IPS DF 6.9 (cell line): Measurements from ENCODE around the gene PXN.
"Not testable (repeated sequence)": the region's sequence is repeated elsewhere in the genome, so short reads cannot be mapped to it uniquely, and the experiment has no call there.

Source experiments
- DNase-seq: peaks from one replicate; pipeline ENCODE4 v3.0.0-alpha.2; 2013; ENCODE audit warnings: low read depth, low spot score
- H3K27ac ChIP-seq: one replicate; pipeline ENCODE4 v1.5.1; 2013; ENCODE audit warnings: low read length, control low read depth
- H3K27me3 ChIP-seq: 2 replicates; pipeline ENCODE4 v1.6.1; 2013; ENCODE audit warnings: mild to moderate bottlenecking, low read length; ENCODE audit not compliant: control insufficient read depth, insufficient read depth
- H3K36me3 ChIP-seq: 2 replicates; pipeline ENCODE4 v1.6.1; 2013; ENCODE audit warnings: low read length; ENCODE audit not compliant: control insufficient read depth, insufficient read depth
- H3K4me1 ChIP-seq: 2 replicates; pipeline ENCODE4 v1.6.1; 2013; ENCODE audit warnings: low read length; ENCODE audit not compliant: control insufficient read depth, insufficient read depth
- H3K4me3 ChIP-seq: 2 replicates; pipeline ENCODE4 v1.5.1; 2013; ENCODE audit warnings: mild to moderate bottlenecking, low read length
- H3K9me3 ChIP-seq: 2 replicates; pipeline ENCODE4 v1.6.1; 2013; ENCODE audit warnings: low read length, inconsistent platforms; ENCODE audit not compliant: control insufficient read depth, insufficient read depth
- WGBS: extraction: QIAGEN DNeasy Blood & Tissue Kit; methylation state at CpG from one replicate; pipeline ENCODE4 v1.1.7; 2013; ENCODE audit warnings: mixed read lengths, missing lambda C conversion rate; ENCODE audit not compliant: insufficient read length, insufficient coverage; 5-methylcytosine and 5-hydroxymethylcytosine counted together

PXN gene

GRCh38 chr12:120214626-120215356 is 50.7 kb downstream of the PXN start:
- Histone ChIP-seq H3K27me3 (no peaks in the 10 kb centered on the region), H3K4me1 (no peaks in the 10 kb centered on the region), H3K4me3 (no peak overlapping the region), H3K27ac (no peak overlapping the region), H3K9me3 (no peaks in the 10 kb centered on the region), H3K36me3 (peaks cover 33% of the 10 kb centered on the region)
- no CpG with 5 or more reads among the region's 34 CpGs for WGBS
- no peak for DNase-seq

- Histone ChIP-seq H3K4me3 (no peak overlapping the region), H3K9me3 (no peaks in the 10 kb centered on the region), H3K27ac (no peak overlapping the region), H3K36me3 (peaks cover 26% of the 10 kb centered on the region), H3K4me1 (no peaks in the 10 kb centered on the region), H3K27me3 (no peaks in the 10 kb centered on the region)
- DNase-seq = no peak
- no CpG with 5 or more reads among the region's 20 CpGs for WGBS
These were observed 51.8 kb downstream of the PXN start for GRCh38 chr12:120213758-120214157.

GRCh38 chr12:120213182-120213581 is 52.3 kb downstream of the PXN start:
- H3K27ac ChIP-seq, DNase-seq, H3K4me3 ChIP-seq, H3K4me1 ChIP-seq, H3K9me3 ChIP-seq, H3K27me3 ChIP-seq: not testable (repeated sequence)
- H3K36me3 ChIP-seq = peaks cover 25% of the 10 kb centered on the region
- no CpG with 5 or more reads among the region's 5 CpGs for WGBS

GRCh38 chr12:120212301-120212700 is 53.2 kb downstream of the PXN start:
- no peak overlapping the region for H3K4me3 ChIP-seq
- no CpG with 5 or more reads among the region's 24 CpGs for WGBS
- H3K9me3 ChIP-seq = no peaks in the 10 kb centered on the region
- no peaks in the 10 kb centered on the region for H3K27me3 ChIP-seq
- no peak for DNase-seq
- no peaks in the 10 kb centered on the region for H3K4me1 ChIP-seq
- peaks cover 25% of the 10 kb centered on the region for H3K36me3 ChIP-seq
- H3K27ac ChIP-seq = no peak overlapping the region

- no CpG with 5 or more reads among the region's 9 CpGs for WGBS
- H3K27me3 ChIP-seq = no peaks in the 10 kb centered on the region
- H3K9me3 ChIP-seq = no peaks in the 10 kb centered on the region
- H3K4me3 ChIP-seq = no peak overlapping the region
- no peaks in the 10 kb centered on the region for H3K4me1 ChIP-seq
- peaks cover 25% of the 10 kb centered on the region for H3K36me3 ChIP-seq
- DNase-seq = no peak
- H3K27ac ChIP-seq = no peak overlapping the region
These were observed 53.6 kb downstream of the PXN start for GRCh38 chr12:120211904-120212283.

GRCh38 chr12:120211243-120211903 is 54.2 kb downstream of the PXN start:
- no peak overlapping the region for H3K27ac ChIP-seq
- no peak overlapping the region for H3K4me3 ChIP-seq
- WGBS = no CpG with 5 or more reads among the region's 12 CpGs
- no peaks in the 10 kb centered on the region for H3K9me3 ChIP-seq
- no peaks in the 10 kb centered on the region for H3K4me1 ChIP-seq
- peaks cover 25% of the 10 kb centered on the region for H3K36me3 ChIP-seq
- DNase-seq = no peak
- no peaks in the 10 kb centered on the region for H3K27me3 ChIP-seq

- Histone ChIP-seq H3K27ac (no peak overlapping the region), H3K27me3 (no peaks in the 10 kb centered on the region), H3K9me3 (no peaks in the 10 kb centered on the region), H3K4me1 (no peaks in the 10 kb centered on the region), H3K36me3 (peaks cover 23% of the 10 kb centered on the region), H3K4me3 (no peak overlapping the region)
- DNase-seq = no peak
- no CpG with 5 or more reads among the region's 13 CpGs for WGBS
These were observed 55.7 kb downstream of the PXN start for GRCh38 chr12:120209851-120210250.

GRCh38 chr12:120207227-120207626 is 58.3 kb downstream of the PXN start:
- WGBS = no CpG with 5 or more reads among the region's 13 CpGs
- Histone ChIP-seq H3K4me3 (no peak overlapping the region), H3K9me3 (no peaks in the 10 kb centered on the region), H3K27me3 (no peaks in the 10 kb centered on the region), H3K36me3 (peaks cover 7% of the 10 kb centered on the region), H3K27ac (no peak overlapping the region), H3K4me1 (no peaks in the 10 kb centered on the region)
- no peak for DNase-seq

GRCh38 chr12:120206781-120207180 is 58.7 kb downstream of the PXN start:
- not testable (repeated sequence) for H3K4me1 ChIP-seq, H3K27ac ChIP-seq, H3K4me3 ChIP-seq, H3K27me3 ChIP-seq, H3K36me3 ChIP-seq, H3K9me3 ChIP-seq, DNase-seq
- no CpG with 5 or more reads among the region's 5 CpGs for WGBS

GRCh38 chr12:120206228-120206627 is 59.3 kb downstream of the PXN start:
- H3K27me3 ChIP-seq = no peaks in the 10 kb centered on the region
- no peak for DNase-seq
- H3K4me3 ChIP-seq = no peak overlapping the region
- WGBS = no CpG with 5 or more reads among the region's 10 CpGs
- no peak overlapping the region for H3K27ac ChIP-seq
- no peaks in the 10 kb centered on the region for H3K4me1 ChIP-seq
- H3K36me3 ChIP-seq = peaks cover 3% of the 10 kb centered on the region
- no peaks in the 10 kb centered on the region for H3K9me3 ChIP-seq

GRCh38 chr12:120204171-120204570 is 61.4 kb downstream of the PXN start:
- H3K4me1 ChIP-seq = no peaks in the 10 kb centered on the region
- H3K27ac ChIP-seq = no peak overlapping the region
- peaks cover 6% of the 10 kb centered on the region; the same call in 1 of the 2 replicates for H3K36me3 ChIP-seq
- H3K4me3 ChIP-seq = no peak overlapping the region
- no CpG with 5 or more reads among the region's 7 CpGs for WGBS
- H3K9me3 ChIP-seq = no peaks in the 10 kb centered on the region
- DNase-seq = no peak
- H3K27me3 ChIP-seq = no peaks in the 10 kb centered on the region
